ENCODE data around the gene CXCL13.

DNA sequence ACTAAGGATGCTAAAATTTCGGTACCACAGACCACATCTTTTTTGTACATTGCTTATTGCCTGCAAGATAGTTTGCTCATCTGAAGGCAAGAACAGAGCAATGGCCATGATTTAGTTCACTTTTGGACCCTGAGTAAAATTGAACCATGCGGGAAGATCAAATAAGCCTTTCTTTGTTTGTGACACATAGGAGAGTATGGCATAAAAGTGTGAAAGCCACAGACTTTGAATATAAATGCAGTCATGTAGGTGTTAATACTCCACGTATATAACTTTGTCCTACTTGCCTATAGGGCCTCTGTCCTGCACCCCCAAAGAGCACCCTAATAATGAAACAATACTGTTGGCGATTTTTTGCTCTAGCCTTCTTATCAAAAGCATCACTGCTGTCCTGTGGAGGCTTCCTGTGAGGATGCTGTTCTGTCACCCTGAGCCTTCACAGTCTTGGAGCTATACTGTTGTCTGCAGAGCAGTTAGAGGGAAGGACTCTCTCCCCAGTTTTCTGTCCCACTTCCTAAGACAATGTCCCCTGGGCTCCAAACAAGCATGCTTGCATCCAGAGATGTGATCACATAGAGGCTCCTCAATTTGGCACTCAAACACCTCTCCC, 10.2 kb upstream of the CXCL13 start:
- TF ChIP-seq, protein P1, sequence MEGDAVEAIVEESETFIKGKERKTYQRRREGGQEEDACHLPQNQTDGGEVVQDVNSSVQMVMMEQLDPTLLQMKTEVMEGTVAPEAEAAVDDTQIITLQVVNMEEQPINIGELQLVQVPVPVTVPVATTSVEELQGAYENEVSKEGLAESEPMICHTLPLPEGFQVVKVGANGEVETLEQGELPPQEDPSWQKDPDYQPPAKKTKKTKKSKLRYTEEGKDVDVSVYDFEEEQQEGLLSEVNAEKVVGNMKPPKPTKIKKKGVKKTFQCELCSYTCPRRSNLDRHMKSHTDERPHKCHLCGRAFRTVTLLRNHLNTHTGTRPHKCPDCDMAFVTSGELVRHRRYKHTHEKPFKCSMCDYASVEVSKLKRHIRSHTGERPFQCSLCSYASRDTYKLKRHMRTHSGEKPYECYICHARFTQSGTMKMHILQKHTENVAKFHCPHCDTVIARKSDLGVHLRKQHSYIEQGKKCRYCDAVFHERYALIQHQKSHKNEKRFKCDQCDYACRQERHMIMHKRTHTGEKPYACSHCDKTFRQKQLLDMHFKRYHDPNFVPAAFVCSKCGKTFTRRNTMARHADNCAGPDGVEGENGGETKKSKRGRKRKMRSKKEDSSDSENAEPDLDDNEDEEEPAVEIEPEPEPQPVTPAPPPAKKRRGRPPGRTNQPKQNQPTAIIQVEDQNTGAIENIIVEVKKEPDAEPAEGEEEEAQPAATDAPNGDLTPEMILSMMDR (IDR thresholded peaks at IDR 0.05; ENCODE audit: low read length) = no peak
- no peak for TF ChIP-seq EZH2 (optimal IDR thresholded peaks at IDR 0.05; ENCODE audit: low read depth, low read length)
